Fibroblast of gingiva (primary cell): ENCODE results near the gene C10orf105.

Experiments
- DNase-seq: peaks from one replicate; pipeline ENCODE4 v3.0.0-alpha.2; 2011; ENCODE audit warnings: low read depth

C10orf105 gene, protein sequence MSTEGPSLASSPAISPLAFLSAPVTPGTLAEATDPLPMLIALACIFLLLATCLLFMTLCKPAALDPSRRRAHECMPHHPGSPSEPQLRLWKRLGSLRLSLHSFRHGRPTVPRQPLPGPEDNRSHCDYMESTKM

DNA sequence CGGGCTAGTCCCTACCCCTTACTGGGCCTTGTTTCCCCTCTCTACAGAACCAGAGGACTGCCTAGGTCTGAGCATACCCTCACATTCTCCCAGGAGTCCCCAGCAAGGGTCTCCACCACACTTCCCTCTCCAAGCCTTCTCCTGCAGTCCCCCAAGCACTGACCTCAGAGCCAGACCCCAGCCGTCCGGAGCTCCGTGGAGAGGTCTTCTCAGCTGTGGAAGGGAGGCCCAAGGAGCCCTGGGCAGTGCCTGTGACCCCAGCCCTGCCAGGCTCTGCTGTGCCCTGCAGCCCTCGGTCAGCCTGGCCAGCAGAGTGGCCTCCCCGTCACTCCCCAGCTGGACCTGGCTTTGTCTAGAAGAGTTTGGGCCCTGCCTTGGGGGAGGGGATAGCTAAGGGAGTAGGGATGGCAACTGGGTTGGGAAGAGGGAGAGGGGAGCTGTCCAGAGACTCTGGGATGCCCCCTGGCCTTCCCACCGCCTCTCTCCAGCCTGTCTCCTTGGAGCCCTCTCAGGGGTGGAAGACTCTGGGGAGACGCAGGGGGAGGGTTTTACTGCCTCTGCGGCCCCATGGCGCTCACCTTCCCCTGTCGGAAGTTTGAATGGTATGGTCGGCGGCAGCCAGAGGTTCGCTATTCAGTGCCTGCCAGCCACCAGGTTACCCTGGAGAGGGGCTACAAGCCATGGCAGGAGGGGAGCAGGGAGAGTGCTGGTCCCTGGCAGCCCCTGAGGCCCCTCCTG is at the start of gene C10orf105:
Gene C10orf105 (minus strand): TSS at position 315 of the 738 bp plus-strand sequence. CDS start 3,441 bp downstream, outside the sequence.
- no peak for DNase-seq

GRCh38 chr10:71767420-71768035 is 48.0 kb upstream of the C10orf105 start:
- DNase-seq, result peak; percentile 31

DNA sequence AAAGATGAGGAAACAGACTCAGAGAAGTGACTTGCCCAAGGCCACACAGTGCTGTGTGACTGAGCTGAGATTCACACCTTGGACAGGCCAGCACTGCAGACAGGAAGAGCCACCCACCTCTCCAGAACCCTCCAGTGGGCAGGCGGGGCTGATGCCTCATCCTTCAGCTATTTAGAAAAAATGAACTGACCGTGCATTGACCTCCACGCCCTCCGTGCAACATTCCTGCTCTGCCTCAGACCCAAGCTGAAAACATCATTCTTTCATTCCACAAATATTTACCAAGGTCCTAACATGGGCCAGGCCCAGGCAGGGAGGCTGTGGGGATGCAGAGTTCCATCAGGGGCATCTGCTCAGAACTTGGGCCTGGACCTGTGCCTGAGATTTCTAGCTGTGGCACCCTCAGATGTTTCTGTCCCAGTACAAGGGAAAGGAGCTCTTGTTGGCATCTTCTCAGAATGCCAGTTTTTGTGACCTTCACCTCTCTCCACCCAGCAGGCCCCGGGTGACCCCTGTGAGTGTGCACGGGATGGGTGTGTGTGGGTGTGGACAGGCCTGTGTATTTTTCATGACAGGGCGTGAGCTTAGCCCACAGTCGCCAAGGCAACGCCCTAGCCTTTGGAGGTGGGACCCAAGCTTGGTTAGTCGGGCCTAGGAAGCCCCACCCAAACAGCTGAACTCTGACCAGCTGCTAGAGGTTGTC is 47.3 kb upstream of the C10orf105 start:
- DNase-seq, result peak; percentile 91

DNA sequence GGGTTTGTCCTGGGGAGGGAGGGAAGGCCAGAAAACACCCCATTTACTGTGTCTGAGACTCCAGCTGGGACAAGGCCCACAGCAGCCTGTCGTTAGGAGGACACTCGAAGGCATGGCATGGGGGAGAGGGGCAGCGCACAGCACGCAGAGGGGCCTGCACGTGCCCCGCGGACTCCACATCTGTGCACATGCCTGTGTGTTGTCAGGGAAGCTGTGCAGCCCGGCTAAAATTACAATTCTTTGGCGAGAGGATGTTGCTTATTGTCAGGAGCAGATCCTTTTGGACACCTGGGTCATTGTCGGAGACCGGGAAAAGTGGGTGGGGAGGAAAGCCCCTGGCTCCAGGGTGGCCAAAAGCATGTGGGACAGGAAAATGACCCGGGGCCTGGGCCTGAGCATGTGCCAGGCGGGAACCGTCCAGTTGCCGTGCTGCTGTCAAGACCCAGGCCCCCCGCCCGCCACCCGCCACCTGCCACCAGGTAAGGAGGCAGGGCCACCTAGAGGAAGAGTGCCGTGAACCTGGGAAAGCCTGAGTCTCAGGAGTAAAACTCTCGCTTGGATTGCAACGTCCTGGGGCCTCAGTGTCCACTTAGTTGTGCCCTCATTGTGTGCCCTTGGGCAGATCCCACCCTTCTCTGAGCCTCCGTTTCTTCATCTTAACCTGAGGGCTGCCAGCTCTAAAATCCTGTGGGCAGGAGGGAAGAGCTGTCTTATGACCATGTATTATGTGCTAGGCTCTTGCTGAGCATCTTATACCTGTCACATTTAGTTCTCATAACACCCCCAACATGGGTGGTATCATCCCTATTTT is 46.5 kb upstream of the C10orf105 start:
- no peak for DNase-seq

DNA sequence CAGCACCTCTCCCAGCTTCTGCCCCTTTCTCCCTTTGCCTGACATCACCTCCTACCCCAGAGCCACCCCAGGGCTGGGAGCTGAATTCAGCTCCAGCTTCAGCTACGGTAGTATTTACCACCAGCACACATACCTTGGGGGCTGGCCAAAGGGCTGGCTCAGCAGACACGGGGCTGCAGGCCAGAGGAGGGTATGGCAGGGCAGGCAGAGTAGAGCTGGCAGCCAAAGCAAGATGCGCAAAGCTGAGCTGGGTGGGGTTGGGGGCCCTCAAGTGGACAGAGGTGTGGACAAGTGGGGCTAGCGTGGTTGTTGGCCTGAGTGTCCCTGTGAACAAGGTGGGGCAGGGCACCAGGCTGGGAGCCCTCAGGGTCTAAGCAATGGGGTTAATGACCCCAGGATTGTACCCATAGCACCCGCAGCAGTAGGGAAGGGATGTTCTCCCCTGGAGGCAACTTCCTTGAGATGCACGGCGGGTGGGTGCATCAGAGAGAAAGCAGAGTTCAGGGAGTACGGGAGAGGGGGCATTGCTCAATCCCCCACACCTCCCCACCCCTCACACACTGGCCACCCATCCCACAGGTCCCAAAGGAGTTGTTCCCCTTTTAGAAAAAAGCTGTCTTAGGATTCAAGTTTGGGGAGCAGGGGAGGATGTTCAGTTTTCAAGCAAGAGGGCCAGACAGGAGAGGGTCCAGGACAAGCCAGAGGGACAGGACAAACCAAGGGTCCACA is 45.8 kb upstream of the C10orf105 start:
- DNase-seq, result peak; percentile 39

GRCh38 chr10:71763352-71764127 is 44.0 kb upstream of the C10orf105 start:
- peak; percentile 17 for DNase-seq

DNA sequence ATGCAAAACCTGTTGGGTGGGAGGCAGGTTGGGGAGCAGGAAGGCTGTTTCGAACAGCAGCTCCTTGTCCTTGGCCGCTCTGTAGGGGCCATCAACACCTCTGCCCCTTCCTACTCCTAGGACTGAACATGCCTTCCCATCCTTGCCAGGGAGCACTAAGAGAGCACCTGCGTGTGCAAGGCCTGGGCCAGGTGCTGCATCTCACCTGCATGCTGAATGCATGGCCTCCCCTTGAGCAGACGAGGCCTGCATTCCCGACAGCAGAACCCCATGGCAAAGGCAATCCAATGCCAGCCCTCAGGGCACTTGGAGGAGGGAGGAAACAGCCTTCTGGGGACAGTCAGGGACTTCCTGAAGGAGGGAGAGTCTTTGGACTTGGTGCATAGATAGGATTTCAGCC is 42.7 kb upstream of the C10orf105 start:
- DNase-seq, result no peak

DNA sequence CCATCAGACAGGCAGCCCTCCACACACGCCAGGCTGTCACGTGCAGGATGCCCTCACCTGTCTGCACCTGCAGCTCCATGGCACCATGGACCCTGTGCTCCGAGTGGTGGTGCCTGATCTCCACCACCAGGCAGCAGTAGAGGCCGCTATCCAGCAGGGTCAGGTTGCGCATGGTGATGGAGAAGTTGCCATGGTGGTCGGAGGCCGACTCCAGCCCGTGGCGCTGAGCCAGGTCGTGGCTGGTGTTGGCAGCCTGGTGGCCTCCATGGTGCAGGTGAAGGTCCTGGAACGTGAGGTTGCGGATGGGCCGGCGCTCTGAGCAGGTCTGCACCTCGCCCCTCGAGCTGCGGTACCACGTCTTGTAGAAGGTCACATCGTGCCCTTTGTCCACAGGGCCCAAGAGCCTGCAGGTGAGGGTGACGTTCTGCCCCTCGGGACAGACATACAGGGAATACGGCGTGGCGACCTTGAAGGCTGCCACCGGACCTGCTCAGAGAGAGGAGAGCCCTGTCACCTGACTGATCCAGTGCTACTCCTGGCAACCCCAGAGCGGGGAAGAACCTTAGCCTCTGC is 42.0 kb upstream of the C10orf105 start:
- DNase-seq, result no peak

DNA sequence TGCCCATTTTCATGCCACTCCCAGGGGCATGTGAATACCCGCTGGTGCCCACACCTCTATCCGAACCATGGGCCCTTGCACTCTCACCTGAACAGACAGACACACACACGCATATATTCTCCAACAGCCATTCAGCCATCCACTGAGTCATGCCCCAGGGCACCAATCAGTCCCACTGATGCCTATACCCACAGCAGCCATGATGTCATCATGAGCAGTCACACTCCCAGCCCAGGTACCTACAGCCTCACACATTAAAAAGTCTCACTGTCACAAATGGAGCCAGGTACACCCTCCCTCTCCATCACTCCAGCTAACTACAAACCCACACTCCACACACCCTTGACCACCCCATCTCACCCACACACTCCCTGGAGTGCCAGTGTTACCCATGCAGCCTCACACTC is 41.5 kb upstream of the C10orf105 start:
- DNase-seq, result no peak

DNA sequence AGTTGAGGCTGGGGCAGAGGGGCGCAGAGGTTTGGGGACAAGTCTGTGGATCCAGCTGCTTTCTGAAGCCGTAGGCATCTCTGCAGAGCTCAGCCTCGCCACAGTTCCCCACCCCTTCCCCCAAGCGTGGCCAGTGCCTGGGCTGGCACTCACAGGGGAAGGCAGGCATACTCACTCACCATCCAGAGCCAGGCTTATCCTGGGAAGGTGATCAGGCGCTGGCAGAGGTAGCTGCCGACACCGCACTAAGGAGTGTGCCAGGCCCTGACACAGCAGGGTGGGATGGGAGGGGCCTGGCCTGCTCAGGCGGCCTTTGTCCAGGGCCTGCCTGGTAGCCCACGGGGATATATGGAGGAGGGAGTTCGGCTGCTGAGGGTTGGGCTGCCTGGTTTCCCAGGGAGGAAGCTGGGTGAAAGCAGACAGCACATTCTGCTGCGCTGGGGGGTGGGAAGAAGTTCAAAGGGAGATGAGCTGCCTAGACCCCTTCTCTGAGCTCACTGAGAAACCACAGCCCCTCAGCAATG is 37.9 kb upstream of the C10orf105 start:
- DNase-seq, result no peak

DNA sequence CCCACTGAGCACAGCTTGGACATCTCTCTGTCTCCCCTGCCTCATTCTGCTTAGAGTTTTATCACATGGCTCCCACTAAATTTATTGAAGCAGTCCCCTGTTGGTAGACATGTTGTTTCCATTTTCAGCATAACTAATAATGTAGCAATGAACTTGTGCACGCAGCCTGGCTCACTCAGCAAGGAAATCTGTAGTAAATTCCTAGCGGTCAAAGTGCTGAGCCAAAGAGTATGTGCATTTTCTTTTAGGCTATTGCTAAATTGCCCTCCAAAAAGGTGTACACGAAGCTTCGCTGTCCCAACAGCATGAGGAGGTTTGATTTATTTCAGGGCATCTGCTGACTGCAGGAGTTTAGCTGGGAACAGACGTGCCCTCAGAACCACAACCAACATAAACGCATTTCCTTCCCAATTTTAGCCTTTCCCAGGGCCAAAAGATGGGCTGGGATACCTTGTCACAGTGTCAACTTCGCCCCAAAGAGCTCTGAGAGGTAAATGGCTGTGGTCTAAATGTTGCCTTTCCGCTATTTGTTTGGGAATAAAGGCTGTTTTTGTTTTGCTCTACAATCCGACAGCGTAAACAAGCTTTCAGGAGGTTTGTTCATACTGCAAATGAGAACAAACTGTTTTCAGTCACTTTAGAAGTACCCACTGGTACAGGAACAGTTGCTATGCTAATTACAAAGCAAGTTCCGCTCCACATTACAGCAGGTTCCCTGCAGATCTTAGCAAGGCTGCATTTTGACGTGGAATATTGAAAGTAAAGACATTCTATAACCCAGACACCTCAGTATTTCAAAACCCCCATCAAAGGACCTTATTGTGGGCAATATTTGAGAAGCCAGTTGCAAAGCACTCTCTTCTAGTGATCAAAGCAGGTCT is 37.0 kb upstream of the C10orf105 start:
- peak; percentile 32 for DNase-seq

GRCh38 chr10:71755179-71755879 is 35.8 kb upstream of the C10orf105 start:
- no peak for DNase-seq

DNA sequence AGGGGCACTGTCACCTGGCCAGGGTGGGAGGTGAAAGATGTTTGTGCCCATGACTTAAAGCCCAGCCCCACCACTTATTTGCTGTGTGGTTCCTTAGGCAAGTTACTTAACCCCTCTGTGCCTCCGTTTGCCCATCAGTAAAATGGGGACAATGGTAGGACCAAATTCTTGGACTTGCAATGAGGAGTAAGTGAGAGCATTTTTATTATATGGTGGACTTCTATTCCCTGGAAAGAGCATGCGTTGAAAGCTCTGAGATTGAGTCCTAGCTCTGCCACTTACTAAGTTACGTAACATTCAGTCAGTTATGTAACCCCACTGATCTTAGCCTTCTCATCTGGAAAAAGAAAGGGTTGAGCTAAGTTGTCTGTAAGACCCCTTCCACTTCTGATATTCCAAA is 35.0 kb upstream of the C10orf105 start:
- no peak for DNase-seq

GRCh38 chr10:71753960-71754505 is 34.5 kb upstream of the C10orf105 start:
- DNase-seq, result no peak

- no peak for DNase-seq
Measured at GRCh38 chr10:71753091-71753959, 33.7 kb upstream of the C10orf105 start.

DNA sequence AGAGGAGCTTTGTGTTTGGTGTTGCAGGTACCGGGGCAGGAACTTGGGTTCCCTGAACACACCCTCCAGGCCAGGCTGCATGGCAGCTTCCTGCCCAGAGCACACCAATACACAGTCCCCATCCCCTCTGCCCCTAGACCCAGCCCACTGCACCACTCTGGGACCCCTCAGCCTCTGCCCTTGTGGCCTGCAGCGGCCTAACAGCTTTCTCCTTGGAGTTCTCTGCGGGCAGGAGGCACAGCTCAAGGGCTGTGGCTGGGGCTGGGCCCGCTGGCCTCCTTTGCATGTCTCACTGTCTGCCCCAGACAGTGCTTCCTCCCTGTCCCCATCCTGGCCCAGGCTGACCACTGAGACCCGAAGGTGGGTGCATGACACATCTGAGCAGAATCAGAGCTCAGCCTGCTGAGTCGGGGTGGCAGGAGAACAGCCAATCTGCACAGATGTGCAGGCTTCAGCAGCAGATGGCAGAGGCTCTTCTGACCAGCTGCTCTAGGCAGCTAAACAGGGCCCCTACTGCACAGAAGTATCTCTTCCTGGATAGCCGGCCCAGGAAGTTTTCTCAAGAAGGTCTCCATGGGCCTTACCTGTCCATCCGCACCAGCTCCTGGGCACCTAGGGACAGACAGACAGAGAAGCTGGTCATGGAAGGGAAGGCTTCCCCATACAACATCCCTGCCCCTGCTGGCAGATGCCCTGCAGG is 33.0 kb upstream of the C10orf105 start:
- no peak for DNase-seq
